Raji (cell line): ENCODE measurements around the gene TRIP13.

Experiments used
- POLR2A ChIP-seq: IDR thresholded peaks from 2 replicates; pipeline ENCODE4 v1.6.1; 2011; ENCODE audit warnings: low read depth, low read length, control low read depth; ENCODE audit not compliant: insufficient read depth

Gene TRIP13

DNA sequence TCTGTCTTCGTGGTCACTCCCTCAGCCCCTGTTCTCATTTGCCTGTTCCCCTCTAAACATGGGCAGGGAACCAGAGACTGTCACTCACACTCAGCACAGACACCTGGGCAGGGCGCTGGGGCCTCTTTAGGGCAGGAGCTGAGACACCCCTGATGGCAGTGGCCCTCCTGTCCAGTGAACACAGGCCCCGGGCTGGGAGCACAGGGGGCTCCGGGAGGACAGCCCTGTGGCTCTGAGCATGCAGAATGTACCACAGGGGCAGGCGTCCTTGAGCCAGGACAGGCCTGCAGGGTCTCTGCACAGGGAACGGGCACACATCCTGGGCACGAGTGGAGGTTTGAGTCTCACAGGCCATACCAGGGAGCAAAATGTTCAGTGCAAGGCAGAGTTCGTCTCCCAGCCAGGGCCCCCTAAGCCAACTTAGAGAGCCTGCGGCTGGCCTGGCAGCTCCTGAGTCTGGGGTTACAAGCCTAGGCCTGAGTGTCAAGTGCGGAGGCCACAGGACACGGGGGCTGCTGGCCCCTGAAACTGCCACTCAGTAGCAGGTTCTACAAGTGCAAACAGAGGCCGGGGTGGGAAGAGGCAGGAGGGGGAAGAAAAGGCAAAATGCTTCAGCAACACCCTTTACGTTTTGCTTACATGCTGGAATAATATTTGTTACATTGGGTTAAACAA lies 60.0 kb downstream of the TRIP13 start:
- TF ChIP-seq POLR2A = no peak

DNA sequence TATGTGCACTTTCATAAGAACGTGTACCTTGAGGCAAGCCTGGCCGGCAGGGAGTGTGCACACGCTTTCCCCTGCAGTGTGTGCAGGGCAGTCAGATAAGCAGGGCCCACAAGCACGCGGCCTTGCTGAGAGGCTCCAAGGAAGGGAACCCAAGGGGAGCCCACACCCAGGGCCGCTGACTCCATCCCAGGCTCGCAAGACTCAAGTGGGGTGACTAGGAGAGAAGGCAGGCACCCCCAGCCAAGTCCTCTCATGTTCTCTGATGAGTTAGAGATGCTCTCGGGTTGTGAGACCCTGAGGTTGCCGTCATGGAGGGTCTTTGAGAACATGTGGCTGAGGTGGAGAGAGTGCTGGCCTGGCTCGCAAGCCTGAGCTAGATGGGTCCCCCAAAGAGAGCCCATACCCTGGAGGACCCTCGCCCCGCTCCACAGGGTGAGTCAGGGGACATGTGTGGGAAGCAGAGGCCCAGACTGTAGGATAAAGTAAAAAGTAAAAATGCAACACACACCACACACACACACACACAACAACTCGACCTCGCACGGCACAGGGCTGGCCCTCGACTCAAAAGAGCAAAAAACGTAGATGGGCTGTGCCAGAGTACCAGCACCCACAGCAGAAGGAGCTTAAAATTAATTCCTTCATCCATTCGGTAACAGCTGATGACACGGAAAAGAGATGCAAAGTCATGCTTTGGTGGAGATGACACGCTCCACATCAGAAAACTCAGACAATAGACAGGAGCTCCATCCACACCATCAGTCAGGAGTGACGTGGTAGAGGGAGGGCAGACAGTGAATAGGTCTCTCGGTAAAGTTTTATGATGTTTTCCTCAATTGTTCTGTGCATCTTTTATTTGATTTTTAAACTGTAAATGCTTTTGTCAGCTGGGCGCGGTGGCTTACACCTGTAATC lies 61.1 kb downstream of the TRIP13 start:
- no peak for TF ChIP-seq POLR2A

DNA sequence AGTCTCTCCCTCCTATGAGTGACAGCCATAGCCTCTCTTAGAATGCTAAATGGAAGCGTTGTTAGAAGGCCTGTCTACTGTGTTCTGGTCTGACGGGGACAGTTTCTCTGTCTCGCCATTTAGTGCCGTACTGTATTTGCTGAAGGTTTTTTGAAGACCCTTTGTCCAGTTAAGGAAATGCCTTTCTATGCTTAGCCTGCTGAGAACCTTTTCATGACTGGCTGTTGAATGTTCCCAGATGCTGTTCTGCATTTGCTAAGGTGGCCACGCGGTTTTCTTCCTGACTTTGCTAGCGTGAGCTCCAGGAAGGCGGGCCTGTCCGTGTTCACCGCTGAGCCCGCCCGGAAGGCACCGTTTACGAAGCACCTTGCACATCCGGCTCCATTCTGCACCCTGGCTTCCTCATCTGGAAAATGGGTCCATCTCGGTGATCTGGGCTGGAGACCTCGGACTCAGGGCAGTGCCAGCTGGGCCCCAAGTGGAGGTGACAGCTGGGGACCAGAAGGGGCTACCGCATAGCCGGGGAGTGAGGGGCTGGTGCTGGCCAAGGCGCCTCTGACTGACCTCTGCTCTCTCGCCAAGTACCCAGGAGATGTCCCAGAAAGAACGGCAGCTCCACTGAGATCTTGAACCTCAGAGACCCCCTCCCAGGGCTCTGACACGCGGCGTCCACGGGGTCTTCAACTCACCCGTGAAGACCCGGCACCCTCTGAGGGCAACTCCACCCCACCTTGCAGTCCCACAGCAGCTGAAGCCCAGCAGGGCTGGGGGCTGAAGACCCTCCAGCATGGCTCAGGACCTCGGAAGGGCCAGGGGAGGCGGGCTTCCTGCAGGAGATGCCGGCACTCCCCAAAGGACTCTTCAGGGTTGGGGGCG lies 63.4 kb downstream of the TRIP13 start:
- TF ChIP-seq POLR2A = no peak

DNA sequence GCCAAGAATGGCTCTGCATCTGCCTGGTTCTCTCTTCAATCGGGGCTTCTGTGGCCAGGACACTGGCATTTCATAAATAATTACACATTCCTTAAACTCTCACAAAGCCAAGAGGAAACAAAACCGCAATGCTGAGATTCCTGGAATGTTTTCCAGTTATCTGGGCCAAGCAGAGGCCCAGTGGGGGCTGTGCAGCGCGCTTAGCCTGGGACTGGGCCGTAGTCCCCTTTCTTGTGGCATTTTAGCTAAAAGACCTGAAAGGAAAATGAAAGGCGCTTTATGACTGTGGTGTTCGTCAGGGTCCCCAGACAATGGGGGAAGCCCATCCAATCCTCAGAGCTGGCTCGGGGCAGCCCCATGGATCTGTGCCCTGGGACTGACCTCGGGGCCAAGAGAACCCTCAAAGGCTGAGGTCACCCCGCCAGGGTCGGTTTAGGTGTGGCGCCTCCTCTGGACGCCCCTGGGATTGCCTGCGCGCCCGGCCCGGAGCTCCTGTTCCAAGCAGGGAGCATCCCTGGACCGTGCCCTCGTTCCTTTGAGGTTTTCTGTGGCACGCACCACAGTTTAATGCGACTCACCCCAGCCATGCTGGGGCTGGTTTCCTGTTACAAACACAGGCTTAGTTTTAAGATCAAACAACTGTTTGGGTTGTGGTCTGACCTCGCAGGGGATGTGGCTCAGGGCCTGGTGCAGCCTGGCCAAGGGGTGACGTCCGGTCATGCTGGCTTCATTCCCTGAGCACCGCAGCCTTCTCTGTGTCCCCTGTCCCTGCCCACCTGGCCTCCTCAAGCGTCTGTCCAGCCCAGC lies 64.5 kb downstream of the TRIP13 start:
- no peak for TF ChIP-seq POLR2A

DNA sequence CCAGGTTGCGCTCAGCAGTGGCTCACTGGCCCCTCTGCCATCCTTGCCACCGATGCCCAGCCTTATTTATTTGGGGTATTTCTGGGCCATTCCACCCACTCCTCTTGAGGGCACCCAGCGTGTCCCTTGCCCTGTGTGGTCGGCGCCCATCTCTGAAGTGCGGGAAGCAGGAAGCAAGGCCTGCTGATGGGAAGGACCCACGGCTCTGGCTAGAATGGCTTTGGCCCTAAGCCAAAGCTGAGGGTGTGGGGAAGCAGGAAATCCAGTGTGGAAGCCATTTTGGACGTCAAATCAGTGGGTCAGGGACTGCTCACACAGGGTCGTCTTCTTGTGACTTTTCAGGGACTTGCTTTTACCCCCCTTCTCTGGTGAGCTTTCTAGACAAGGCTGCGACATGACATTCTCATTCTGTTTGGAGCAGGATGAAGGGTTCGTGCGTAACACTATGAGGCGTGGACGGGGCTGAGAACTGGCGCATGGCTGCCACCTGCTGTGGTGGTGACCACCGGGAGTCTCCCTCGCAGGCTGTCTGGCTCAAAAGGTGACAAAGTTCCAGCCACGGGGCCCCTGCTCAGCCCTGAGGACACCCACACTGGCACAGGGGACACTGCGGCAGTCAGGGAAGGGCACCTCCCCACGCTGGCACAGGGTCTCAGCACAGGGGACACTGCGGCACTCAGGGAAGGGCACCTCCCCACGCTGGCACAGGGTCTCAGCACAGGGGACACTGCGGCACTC lies 65.2 kb downstream of the TRIP13 start:
- TF ChIP-seq POLR2A = no peak

DNA sequence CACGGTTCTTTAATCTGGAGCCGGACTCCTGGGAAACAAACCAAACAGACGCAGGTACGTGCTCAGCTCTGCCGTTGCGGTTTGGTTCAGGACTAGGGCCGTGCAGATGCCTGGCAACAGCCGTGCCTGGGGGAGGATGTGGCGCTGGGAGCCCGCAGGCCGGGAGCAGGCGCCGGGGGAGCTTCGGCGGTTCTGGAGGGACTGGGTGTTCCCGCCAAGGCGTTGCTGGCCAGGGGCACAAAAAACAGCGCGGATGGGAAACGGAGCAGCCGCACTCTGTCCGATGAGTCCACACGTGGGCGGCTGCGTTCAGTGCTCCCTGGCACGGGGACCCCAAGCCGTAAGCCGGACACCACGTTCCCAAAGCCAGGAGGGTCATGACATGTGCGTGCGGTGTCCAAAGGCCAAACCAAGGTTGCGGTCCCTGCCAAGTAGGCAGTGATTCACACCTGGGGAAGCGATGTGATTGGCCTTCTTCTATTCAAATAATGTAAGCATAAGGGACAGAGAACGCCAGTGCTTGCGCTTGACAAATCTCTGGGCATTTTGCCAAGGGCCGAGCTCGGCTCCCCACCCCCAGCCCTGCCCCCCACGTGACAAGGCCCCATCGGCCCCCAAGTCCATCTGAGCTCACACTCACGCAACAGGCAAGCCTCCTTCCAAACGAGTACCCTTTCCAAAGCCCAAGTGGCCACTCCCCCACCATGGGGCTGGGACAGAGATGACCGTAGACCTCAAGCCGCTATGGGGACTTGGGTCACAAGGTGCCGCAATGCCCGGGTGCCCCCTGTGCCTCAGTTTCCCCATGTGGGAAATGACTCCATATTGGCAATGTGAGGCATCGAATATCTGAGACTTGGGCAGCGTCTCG lies 66.3 kb downstream of the TRIP13 start:
- TF ChIP-seq POLR2A = no peak

DNA sequence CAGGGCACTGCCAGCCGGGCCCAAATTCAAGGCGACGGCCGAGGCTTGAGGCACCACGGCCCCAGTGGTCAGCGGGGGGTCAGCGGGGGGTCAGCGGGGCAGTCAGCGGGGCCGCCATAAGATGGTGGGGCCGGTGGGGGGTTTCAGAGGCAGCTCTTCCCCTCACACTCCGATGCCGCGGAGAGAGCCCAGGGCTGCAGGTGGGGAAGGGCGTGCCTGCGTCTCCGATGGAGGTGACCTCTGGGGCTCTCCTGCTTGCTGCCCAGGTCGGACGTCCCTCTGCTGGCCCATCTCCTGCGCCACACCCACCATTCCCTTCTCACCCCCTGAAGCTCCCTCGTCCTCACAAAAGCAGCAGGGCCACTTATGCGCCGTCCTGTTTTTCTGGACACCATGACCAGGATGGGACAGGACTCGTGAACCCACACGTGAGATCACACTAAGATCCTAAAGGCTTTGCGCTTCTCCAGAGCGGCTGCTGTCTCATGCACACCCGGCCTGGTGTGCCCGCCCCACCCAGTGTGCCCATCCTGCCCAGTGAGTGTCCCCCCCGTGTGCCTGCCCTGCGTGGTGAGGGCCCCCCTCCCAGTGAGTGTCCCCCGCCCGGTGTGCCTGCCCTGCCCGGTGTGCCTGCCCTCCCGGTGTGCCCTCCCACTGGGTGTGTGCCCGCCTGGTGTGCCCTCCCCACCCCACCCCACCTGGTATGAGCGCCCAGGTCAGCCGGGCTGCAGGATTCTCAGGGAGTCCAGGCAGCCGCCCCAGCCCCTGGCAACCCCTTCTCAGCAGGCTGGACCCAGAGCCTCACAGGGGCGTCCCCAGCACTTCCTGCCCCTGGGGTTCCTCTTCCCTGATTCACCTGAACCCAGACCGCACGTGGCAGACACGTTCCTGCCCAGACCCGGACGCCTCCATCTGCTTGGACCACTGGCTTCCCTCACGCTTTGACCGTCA lies 67.2 kb downstream of the TRIP13 start:
- TF ChIP-seq POLR2A = no peak

DNA sequence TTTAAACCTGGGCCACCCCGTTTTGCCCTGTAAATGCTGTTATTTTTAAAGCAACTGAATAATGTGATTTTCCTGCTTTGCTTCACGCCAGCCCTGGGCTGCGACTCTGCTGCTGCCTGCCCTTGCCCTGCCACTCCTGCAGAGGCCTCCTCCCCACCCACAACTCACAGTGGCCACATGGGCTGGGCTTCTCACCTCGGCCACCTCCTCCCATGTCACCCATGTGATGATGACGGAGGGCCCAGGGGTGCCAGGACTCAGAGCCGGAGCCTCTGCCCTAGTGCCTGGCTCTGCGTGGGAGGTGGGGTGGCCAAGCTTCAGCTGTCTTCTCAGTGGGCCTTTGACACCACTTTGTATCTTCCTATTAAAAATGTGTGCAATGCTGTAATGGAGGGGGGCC lies 67.9 kb downstream of the TRIP13 start:
- TF ChIP-seq POLR2A = no peak

DNA sequence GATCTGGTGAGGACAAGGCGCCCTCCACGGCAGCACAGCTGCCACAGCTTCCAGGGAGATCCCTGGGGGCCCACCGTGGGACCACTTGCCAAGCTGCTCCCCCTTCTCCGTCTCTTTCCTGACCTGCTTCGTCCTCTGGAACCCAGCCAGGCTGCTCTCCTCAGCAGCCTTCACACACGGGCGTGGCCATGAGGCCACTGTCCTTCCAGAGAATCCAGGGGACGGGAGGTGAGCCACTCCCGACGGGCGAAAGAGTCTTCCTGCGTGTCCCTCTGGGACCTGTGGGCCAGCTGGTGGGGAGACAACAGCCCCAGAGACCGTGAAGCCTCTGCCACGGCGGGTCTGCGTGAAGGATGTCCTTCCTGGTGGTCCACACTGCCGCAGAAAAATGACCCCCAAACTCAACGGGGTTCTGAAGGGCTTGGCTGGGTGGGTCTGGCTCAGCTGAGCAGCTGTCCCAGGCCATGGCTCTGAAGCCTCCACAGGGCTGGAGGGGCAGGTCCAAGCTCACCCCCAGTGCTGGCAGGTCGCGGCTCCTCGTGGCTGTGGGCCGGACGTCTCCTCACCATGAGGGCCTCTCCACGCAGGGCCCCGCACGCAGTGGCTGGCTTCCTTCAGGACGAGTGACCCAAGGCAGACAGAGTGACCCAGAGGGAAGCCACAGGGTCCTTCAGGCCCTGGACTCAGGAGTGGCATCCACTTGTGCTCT lies 68.5 kb downstream of the TRIP13 start:
- TF ChIP-seq POLR2A = no peak

DNA sequence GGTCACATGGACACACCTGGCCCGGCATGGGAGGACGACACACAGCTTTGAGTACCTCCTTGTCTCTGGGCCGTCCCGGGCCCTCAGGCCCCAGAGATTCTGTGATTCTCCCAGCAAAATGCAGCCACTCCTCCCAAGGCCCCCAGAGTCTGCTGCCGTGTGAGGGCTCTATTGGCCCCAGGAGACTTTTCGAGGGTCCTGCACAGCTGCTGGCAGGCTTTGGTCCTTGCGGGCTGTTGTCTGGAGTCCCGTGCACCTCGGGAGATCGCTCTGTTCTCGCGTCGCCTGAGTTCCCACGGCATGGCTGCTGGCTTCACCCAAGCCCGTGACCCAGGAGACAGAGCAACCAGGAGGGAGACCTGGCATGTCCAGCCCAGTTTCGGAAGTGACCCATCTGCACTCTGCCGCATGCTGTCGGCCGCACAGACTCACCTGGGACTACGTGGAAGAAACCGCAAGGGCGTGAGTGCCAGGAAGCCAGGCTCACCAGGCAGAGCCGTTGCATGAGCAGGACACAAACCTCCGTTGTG lies 69.1 kb downstream of the TRIP13 start:
- TF ChIP-seq POLR2A = no peak

DNA sequence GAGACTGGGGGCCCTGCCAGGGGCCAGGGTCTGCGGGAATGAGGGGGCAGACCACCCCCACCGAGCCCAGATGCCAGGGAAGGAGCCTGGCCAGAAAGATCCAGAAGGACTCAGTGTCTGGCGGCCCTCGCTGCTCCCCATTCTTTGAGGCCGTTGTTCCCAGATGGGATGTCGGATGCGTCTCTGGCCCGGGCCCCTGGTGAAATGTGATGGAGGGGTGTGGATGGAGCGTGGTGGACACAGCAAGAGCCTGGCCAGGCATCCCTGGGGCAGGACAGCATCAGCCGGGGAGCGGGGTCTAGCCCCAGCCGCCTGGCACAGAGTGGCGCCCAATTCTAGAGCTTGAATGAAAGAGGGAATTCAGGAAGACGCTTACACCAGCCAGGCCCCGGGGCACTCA lies 69.7 kb downstream of the TRIP13 start:
- no peak for TF ChIP-seq POLR2A
